ENCODE data around the gene PKIG.

DNA sequence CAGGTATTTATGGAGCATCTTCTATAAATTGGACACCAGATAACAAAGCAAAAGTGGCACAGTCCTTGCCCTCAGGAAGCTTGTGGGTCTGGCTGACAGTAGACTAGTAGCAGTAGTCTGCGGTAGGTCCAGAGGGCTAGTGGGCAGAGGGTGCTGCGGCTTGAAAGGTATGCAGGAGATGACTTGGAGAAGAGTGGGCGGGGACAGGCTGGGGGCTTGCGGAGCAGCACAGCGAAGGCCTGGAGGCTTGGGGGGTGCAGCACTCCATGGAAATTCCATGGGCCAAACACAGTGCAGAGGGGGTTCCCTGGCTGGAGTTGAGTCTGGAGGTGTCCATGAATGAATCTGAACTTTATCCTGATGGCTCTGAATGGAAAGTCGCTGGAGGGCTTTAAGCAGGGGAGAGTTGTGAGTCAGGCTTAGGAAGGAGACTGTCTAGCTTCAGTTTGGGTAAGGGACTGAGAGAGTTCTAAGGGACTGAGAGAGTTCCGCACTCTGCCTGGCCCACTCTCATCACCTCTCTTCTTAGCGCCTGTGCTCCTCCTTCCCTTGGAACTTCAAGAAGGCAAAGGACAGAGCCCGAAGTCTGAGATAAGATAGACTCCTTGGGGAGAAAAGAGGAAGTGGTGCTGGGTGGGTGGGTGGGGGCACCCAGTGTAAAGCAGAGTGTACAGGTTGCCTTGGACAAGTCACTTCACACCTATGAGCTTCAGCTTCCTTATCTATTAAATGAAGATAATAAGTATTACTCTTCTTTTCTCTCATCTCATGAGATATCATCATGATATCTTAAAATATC is 8.8 kb downstream of the PKIG start:
- TF ChIP-seq POLR2A (IDR thresholded peaks at IDR 0.05) = no peak
- TF ChIP-seq, protein P1, sequence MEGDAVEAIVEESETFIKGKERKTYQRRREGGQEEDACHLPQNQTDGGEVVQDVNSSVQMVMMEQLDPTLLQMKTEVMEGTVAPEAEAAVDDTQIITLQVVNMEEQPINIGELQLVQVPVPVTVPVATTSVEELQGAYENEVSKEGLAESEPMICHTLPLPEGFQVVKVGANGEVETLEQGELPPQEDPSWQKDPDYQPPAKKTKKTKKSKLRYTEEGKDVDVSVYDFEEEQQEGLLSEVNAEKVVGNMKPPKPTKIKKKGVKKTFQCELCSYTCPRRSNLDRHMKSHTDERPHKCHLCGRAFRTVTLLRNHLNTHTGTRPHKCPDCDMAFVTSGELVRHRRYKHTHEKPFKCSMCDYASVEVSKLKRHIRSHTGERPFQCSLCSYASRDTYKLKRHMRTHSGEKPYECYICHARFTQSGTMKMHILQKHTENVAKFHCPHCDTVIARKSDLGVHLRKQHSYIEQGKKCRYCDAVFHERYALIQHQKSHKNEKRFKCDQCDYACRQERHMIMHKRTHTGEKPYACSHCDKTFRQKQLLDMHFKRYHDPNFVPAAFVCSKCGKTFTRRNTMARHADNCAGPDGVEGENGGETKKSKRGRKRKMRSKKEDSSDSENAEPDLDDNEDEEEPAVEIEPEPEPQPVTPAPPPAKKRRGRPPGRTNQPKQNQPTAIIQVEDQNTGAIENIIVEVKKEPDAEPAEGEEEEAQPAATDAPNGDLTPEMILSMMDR (IDR thresholded peaks at IDR 0.05 in 4 of 5, conservative IDR thresholded peaks at IDR 0.05 in 1 of 5) = no peak

Data from gastrocnemius medialis (tissue), 4 donors.